Stimulated activated CD4-positive, alpha-beta T cell treated with anti-CD3 and anti-CD28 coated beads, Interleukin-12 subunit alpha, Interleukin-12 subunit beta, amount 100 ng/mL, for 4 hours (primary cell): Measurements from ENCODE around the gene ZKSCAN1.
A peak's percentile ranks its signal among the peaks of the same experiment; 100 is the strongest.

Experiments used
- DNase-seq: peaks from one replicate; pipeline ENCODE4 v3.0.0-alpha.2; 2020

ZKSCAN1 gene

GRCh38 chr7:100082978-100083377 lies 67.6 kb downstream of the ZKSCAN1 start:
- no peak for DNase-seq

- no peak for DNase-seq
These were observed 70.1 kb downstream of the ZKSCAN1 start for GRCh38 chr7:100085515-100085914.

- DNase-seq, result no peak
These were observed 71.8 kb downstream of the ZKSCAN1 start for GRCh38 chr7:100087055-100087750.

GRCh38 chr7:100088095-100088620 lies 72.8 kb downstream of the ZKSCAN1 start:
- DNase-seq, result no peak

GRCh38 chr7:100088621-100089457 lies 73.4 kb downstream of the ZKSCAN1 start, which contains the start of gene COPS6:
Gene COPS6 (plus strand): TSS chr7:100088969. CDS start chr7:100088991, 22 bp downstream.
- peak; percentile 91 for DNase-seq

- DNase-seq, result no peak
These were observed 74.2 kb downstream of the ZKSCAN1 start for GRCh38 chr7:100089458-100090196.

- DNase-seq, result no peak
These were observed 75.4 kb downstream of the ZKSCAN1 start for GRCh38 chr7:100090527-100091410.
